Sigmoid colon (tissue), 7 donors: ENCODE results near the gene PRMT5. TPM values are rescaled to one million over a fixed set of nuclear protein-coding genes. Genes with fewer than 3 reads are reported as not detected.

Source experiments
- DNase-seq: peaks from one replicate; pipeline ENCODE4 v3.0.0-alpha.2; 2019
- H3K27ac ChIP-seq, 4 donors: fragments of 200-600 bp; sonication (generic); one replicate each; pipeline ENCODE4 v1.5.1; 2016 to 2019; ENCODE audit warnings: mild to moderate bottlenecking in 1 of 4
- H3K27me3 ChIP-seq, 3 donors: fragments of 200-600 bp; sonication (generic); one replicate each; pipeline ENCODE4 v1.5.1; 2019; ENCODE audit warnings: mild to moderate bottlenecking in 1 of 3
- H3K36me3 ChIP-seq, 4 donors: fragments of 200-600 bp; sonication (generic); one replicate each; pipeline ENCODE4 v1.5.1; 2016 to 2019
- H3K4me1 ChIP-seq, 4 donors: fragments of 200-600 bp; sonication (generic); one replicate each; pipeline ENCODE4 v1.5.1; 2017 to 2019
- H3K4me3 ChIP-seq, 4 donors: fragments of 200-600 bp; sonication (generic); one replicate each; pipeline ENCODE4 v1.5.1; 2017 to 2019; ENCODE audit warnings: mild to moderate bottlenecking in 2 of 4, moderate library complexity in 1 of 4
- H3K9me3 ChIP-seq, 4 donors: fragments of 200-600 bp in 3 of 4; sonication (generic) in 3 of 4; one replicate each; pipeline versions ENCODE4 v1.5.1 to v1.6.1; 2013 to 2019
- EP300 ChIP-seq, 4 donors: sonication (generic); formaldehyde crosslinking; IDR thresholded peaks; one replicate each; pipeline ENCODE4 v1.6.1; 2017; ENCODE audit warnings: antibody characterized with exemption in 4 of 4
- POLR2A ChIP-seq, 2 donors: fragments of 450-650 bp; IDR thresholded peaks; one replicate each; pipeline ENCODE4 v1.6.1; 2016; ENCODE audit warnings: antibody characterized with exemption in 2 of 2, mild to moderate bottlenecking in 2 of 2, moderate library complexity in 2 of 2
- POLR2AphosphoS5 ChIP-seq, 4 donors: sonication (generic); formaldehyde crosslinking; IDR thresholded peaks; one replicate each; pipeline ENCODE4 v1.6.1; 2017; ENCODE audit warnings: antibody characterized with exemption in 4 of 4
- WGBS, 2 donors: extraction: QIAGEN DNeasy Blood & Tissue Kit; methylation state at CpG; one replicate each; pipeline ENCODE4 v1.1.7; 2013; 5-methylcytosine and 5-hydroxymethylcytosine counted together
- intact Hi-C: fragments of 100-400 bp; cut with DNase I; formaldehyde crosslinking; loops from one replicate; pipeline ENCODE4 v1.15.1; 2023
- polyA plus RNA-seq, 3 donors: library from polyadenylated mRNA; stranded (reverse); fragments of 200-250 nt; gene quantifications; one replicate each; pipeline ENCODE4 v1.2.3, GENCODE V29; 2013
- total RNA-seq, 4 donors: library from RNA; depleted of rRNA; stranded (reverse); fragments of >200 nt; gene quantifications; one replicate each; pipeline ENCODE4 v1.1.0, GENCODE V29; 2016
- TF ChIP-seq, protein P1 (sequence below), 4 experiments: fragments of 450-650 bp in 3 of 4; fragments of 200-600 bp in 1 of 4; IDR thresholded peaks; one replicate each; pipeline ENCODE4 v1.5.1; 2016 to 2019; ENCODE audit warnings: antibody characterized with exemption in 4 of 4, mild to moderate bottlenecking in 3 of 4, moderate library complexity in 2 of 4
- donor health status: healthy with polysubstance abuse.
- donor health status: Bipolar disorder and iron deficiency.
- donor health status: healthy.

The PRMT5 gene
- total and polyA plus RNA-seq, 7 donors: 33.3 to 66.7 (median 53.3) TPM

DNA sequence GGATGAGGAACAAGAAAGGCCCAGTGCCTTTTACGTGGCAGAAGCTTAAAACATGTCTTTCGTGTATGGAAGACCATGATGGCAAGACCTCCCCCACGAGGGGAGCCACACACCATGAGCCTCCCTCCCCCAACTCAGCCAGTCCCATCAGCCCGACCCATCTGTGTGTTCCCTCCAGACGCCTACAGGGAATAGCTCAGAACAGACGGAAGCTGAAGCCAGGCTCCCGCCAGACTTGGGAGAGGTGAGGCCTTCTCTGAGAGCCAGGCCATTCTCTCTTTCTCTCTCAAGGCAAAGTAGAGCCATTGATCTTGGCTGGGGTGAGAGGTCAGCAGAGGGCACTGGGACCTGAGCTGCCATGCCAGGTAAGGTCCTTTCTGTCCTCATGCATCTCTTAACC is 36.7 kb downstream of the PRMT5 start:
- Histone ChIP-seq H3K27me3 (no peaks in the 10 kb centered on the region), H3K4me3 (no peak overlapping the region), H3K9me3 (no peaks in the 10 kb centered on the region), H3K27ac (no peak overlapping the region), H3K4me1 (peaks cover 0 to 15% (median 5%) of the 10 kb centered on the region in 4 donors), H3K36me3 (no peaks in the 10 kb centered on the region)
- intact Hi-C loops: no loop called here
- no peak for DNase-seq
- TF ChIP-seq EP300 (IDR thresholded peaks at IDR 0.05) (no peak), POLR2AphosphoS5 (IDR thresholded peaks at IDR 0.05) (no peak), POLR2A (IDR thresholded peaks at IDR 0.05) (no peak)
- TF ChIP-seq, protein P1, sequence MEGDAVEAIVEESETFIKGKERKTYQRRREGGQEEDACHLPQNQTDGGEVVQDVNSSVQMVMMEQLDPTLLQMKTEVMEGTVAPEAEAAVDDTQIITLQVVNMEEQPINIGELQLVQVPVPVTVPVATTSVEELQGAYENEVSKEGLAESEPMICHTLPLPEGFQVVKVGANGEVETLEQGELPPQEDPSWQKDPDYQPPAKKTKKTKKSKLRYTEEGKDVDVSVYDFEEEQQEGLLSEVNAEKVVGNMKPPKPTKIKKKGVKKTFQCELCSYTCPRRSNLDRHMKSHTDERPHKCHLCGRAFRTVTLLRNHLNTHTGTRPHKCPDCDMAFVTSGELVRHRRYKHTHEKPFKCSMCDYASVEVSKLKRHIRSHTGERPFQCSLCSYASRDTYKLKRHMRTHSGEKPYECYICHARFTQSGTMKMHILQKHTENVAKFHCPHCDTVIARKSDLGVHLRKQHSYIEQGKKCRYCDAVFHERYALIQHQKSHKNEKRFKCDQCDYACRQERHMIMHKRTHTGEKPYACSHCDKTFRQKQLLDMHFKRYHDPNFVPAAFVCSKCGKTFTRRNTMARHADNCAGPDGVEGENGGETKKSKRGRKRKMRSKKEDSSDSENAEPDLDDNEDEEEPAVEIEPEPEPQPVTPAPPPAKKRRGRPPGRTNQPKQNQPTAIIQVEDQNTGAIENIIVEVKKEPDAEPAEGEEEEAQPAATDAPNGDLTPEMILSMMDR (IDR thresholded peaks at IDR 0.05): no peak
- 86 to 91% methylated on average over 7 of the region's 7 CpGs for WGBS, 2 donors

DNA sequence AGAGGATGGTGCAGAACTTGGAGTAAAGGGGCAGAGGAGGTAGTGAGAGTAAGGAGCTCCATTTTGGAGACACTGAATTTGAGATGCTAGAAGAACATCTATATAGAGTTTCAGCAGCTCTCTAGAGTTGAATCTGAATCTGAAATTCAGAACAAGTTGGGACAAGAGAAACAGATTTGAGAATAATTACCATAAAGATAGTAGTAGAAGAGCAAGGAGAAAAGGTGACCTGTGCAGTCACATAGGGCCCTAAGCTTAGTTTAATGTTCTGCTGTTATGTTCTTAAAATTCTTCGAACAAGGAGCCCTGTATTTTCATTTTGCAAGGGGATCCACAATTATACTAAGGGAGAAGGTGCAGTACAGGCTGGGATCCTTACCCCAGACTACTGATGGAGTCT is 38.8 kb downstream of the PRMT5 start:
- no peak overlapping the region for H3K27ac ChIP-seq
- no peak for TF ChIP-seq POLR2AphosphoS5 (IDR thresholded peaks at IDR 0.05)
- TF ChIP-seq, protein P1 (IDR thresholded peaks at IDR 0.05): no peak
- no peak for TF ChIP-seq EP300 (IDR thresholded peaks at IDR 0.05)
- TF ChIP-seq POLR2A (IDR thresholded peaks at IDR 0.05): no peak
- H3K27me3 ChIP-seq: no peaks in the 10 kb centered on the region
- intact Hi-C loops: no loop called here
- H3K4me1 ChIP-seq: peaks cover 0 to 23% (median 13%) of the 10 kb centered on the region in 4 donors
- no peak overlapping the region for H3K4me3 ChIP-seq
- H3K36me3 ChIP-seq: no peaks in the 10 kb centered on the region
- DNase-seq: no peak
- no peaks in the 10 kb centered on the region for H3K9me3 ChIP-seq
- 89 to 95% methylated on average over 1 of the region's 1 CpG for WGBS, 2 donors

DNA sequence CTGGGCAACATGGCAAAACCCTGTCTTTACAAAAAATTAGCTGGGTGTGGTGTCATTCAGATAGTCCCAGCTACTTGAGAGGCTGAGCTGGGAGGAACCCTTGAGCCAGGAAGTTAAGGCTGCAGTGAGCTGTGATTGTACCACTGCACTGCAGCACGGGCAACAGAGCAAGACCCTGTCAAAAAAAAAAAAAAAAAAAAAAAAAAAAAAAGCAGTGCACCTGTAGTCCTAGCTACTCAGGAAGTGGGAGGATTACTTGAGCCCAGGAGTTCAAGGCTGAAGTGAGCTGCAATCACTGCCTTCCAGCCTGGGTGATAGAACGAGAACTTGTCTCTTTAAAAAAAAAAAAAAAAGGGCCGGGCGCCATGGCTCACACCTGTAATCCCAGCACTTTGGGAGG is 40.5 kb downstream of the PRMT5 start:
- WGBS, 2 donors: 46 to 48% methylated on average over 4 of the region's 4 CpGs
- H3K27me3 ChIP-seq: no peaks in the 10 kb centered on the region
- TF ChIP-seq POLR2A (IDR thresholded peaks at IDR 0.05) (no peak), POLR2AphosphoS5 (IDR thresholded peaks at IDR 0.05) (no peak), EP300 (IDR thresholded peaks at IDR 0.05) (no peak)
- TF ChIP-seq, protein P1 (IDR thresholded peaks at IDR 0.05): no peak
- DNase-seq: no peak
- intact Hi-C loops: no loop called here
- peaks cover 0 to 23% (median 13%) of the 10 kb centered on the region in 4 donors for H3K4me1 ChIP-seq
- H3K36me3 ChIP-seq: no peaks in the 10 kb centered on the region
- no peak overlapping the region for H3K4me3 ChIP-seq
- no peaks in the 10 kb centered on the region for H3K9me3 ChIP-seq
- no peak overlapping the region for H3K27ac ChIP-seq

DNA sequence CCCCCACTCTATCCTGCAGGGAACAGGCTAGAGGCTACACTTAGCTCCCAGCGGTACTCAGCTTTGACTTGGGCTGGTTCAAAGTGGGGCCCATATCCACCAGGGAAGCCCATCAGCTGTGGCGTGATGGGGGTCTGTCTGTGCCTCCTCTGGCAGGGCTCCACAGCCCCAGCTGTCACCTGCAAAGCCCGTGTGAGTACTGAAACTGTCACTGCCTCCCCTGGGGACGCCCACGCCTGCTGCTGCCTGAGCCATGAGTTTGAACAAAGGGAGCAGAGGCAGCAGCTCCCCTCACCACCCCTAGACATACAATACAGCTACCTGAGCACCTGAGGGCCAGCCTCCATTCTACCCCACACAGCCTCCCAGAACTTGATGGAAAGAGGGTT is 41.2 kb downstream of the PRMT5 start:
- Histone ChIP-seq H3K36me3 (no peaks in the 10 kb centered on the region), H3K9me3 (no peaks in the 10 kb centered on the region), H3K27ac (no peak overlapping the region), H3K27me3 (no peaks in the 10 kb centered on the region), H3K4me3 (peak overlapping the region in 2 of 4 donors; percentile 56 to 61), H3K4me1 (peaks cover 0 to 28% (median 18%) of the 10 kb centered on the region in 4 donors)
- 57 to 77% methylated on average over 5 of the region's 5 CpGs for WGBS, 2 donors
- intact Hi-C loops: no loop called here
- TF ChIP-seq POLR2AphosphoS5 (IDR thresholded peaks at IDR 0.05) (no peak), EP300 (IDR thresholded peaks at IDR 0.05) (no peak)
- no peak for DNase-seq

DNA sequence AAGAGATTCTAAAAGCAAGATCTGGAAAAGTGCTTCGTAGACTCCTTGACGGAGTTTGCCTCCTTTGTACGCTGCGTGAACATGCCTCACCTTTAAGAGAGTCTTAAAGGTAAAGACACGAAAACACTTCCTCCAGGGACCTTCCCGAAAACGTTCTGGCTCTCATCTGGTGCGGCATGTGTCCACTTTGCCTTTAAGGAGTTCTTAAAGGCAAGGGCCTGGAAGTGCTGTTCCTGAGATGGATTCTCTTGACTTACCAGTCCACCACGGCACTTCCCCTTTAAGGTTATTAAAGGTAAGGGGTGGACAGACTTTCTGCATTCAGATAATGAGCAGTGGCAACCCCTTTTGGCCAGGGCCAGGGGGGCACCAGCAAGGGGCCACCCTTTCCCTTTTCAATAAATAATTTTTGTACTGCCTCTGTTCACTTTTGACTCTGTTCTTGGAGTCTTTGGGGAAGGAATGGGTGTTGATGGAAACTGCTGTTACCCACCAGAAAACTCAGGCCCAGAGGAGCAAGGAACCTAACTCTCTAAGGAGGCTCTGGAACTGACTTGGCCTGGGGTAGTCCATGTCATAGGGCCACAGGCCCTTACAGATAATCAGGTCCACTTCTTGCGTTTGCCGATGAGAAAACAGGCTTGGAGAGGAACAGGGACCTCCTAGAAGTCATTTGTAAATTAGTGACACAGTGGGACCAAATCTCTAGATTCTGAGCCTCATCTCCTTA is 41.8 kb downstream of the PRMT5 start:
- 19 to 22% methylated on average over 11 of the region's 11 CpGs for WGBS, 2 donors
- DNase-seq: peak; percentile 80
- Histone ChIP-seq H3K4me1 (peaks cover 0 to 34% (median 24%) of the 10 kb centered on the region in 4 donors), H3K36me3 (no peaks in the 10 kb centered on the region), H3K27ac (peak overlapping the region; percentile 48 to 73 (median 69)), H3K9me3 (no peaks in the 10 kb centered on the region), H3K4me3 (peak overlapping the region; percentile 44 to 61 (median 52)), H3K27me3 (no peaks in the 10 kb centered on the region)
- intact Hi-C loops: no loop called here
- no peak for TF ChIP-seq POLR2A (IDR thresholded peaks at IDR 0.05)
- TF ChIP-seq POLR2AphosphoS5 (IDR thresholded peaks at IDR 0.05): no peak
- no peak for TF ChIP-seq EP300 (IDR thresholded peaks at IDR 0.05)
- TF ChIP-seq, protein P1 (IDR thresholded peaks at IDR 0.05): no peak
